ENCODE data around the gene ANGPTL5.
"Not testable (repeated sequence)": the region's sequence is repeated elsewhere in the genome, so short reads cannot be mapped to it uniquely, and the experiment has no call there.

Gene ANGPTL5

GRCh38 chr11:101881586-101881985 is 34.7 kb downstream of the ANGPTL5 start:
- no peak for DNase-seq

DNA sequence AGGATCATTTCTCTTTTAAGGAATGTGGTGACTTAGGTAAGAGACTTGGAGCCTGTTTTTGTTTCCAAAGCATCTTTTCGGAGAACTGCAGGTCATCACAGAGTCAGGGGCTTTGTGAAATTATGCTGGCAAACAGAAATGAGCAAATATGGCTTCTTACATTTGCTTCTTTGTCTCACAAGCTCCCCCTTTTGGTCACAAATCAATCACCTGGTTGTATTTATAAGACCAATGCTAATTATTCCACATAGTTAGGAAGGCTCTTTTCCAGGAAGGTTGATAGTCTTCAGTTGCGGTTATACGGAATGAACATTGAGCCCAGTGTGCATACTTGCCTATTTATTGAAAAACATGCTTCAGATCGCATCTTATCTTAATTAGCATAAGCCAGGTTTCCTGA is 36.1 kb downstream of the ANGPTL5 start:
- no peak for DNase-seq

- DNase-seq = no peak
Measured at GRCh38 chr11:101872171-101872882, 44.0 kb downstream of the ANGPTL5 start.

GRCh38 chr11:101870510-101870909 is 45.8 kb downstream of the ANGPTL5 start:
- no peak for DNase-seq

GRCh38 chr11:101867951-101868350 is 48.4 kb downstream of the ANGPTL5 start:
- DNase-seq = no peak

DNA sequence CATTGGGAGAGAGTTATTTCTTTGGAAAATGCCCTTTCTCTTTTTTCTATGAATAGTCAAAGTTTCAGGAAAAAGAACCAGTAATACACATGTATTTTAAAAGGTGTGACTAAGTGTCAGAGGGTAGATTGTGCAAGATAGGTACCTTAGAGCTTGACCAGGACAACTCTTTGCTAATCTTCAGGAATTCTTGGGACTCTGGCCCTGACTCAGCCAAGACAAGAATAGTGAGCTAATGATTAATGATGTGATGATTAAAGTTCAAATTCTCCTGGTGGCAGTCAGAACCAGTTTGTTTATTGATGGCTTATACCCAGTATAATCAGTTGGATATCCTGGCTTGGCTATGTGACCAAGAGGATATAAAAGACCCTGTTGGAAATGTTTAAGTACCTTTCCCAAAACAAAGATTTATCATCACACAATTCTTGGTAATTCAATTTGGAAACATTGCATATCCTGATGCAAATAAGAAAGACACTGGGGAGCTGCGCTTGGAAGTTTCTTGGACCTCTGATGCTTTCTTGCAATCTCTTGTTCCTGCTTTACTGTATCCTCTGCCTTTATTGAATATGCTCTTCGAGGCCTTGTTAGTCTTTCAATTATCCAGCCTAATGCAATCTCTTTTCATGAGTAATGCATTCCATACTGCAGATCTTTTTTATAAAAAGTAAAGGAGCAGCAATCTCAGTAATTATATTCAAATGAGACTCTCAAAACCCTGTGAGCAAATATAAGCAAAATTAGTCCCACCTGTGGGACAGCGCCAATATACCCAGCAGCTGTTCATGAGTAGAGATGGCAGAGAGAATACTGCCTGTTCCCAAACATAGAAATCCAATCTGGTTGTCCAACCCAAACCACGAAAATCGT is 49.5 kb downstream of the ANGPTL5 start:
- DNase-seq = no peak

GRCh38 chr11:101864098-101864497 is 52.2 kb downstream of the ANGPTL5 start:
- no peak for DNase-seq

DNA sequence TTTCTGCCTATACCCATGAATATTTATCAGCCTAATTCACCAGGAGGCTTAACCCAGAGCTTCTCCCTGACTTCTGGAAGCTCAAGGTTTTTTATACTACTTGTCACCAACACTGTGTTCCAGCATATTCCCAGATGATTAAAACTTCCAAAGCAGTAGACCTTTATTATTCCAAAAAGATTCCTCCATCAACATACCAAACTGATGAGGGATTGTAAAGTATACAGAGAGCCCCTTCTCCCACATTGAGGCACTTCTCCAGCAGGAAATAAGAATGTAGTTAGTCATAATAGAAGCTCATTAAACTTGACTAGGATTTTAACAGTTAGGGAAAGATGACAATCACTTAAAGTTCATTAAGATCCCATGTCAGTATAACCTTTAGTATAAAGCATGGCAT is 53.0 kb downstream of the ANGPTL5 start:
- DNase-seq = no peak

- DNase-seq = no peak
Measured at GRCh38 chr11:101862391-101863233, 53.7 kb downstream of the ANGPTL5 start.

- peak; percentile 19 to 21 for DNase-seq
Measured at GRCh38 chr11:101860696-101861427, 55.5 kb downstream of the ANGPTL5 start.

DNA sequence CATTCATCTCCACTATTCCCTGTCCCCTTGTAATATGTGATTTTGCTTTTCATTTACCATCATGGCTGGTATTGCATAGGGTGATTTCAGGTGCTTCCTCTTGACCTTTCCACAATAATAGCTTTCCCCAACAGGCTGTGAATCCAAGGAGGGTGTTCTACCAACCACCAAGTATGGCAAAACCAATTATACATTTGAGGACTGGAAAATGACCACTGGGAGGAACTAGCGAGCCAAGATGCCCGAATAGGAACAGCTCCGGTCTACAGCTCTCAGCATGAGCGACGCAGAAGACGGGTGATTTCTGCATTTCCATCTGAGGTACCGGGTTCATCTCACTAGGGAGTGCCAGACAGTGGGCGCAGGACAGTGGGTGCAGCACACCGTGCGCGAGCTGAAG is 64.1 kb downstream of the ANGPTL5 start:
- not testable (repeated sequence) for DNase-seq

- DNase-seq = no peak
Measured at GRCh38 chr11:101848262-101848661, 68.1 kb downstream of the ANGPTL5 start.

- no peak for DNase-seq
Measured at GRCh38 chr11:101844608-101845007, 71.7 kb downstream of the ANGPTL5 start.

DNA sequence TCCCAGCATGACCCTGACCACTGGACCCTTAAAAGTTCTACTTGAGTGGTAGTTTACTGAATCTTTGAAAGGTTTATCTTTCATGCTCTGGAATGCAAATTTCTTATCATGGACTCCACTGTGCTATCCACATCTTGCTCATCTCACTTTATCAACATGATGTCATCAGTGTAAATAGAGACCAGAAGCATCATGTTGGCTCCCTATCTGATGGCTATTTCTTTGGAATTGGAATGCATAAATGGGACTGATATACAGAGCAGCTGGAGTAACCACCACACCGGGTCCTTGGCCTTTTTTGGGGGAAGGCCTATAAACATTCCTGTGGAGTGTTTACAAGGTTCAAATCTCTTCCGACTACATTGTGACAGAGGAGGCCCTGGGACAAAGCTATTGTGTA is 75.6 kb downstream of the ANGPTL5 start:
- DNase-seq = no peak

Measured in activated T-cell treated with anti-CD3 and anti-CD28 coated beads, Interleukin-2, amount 50 U/mL, for 48 hours (primary cell).